HCT116 (cell line): ENCODE data around the gene RBM8A.

Source experiments
- CTCF ChIP-seq, 3 experiments: fragments of 200-600 bp in 1 of 3; sonication (generic) in 1 of 3; IDR thresholded peaks in 2 of 3; conservative IDR thresholded peaks in 1 of 3; 2 replicates each; pipeline ENCODE4 v1.5.1; 2012 to 2017; ENCODE audit warnings: low read depth in 2 of 3, low read length in 2 of 3, antibody characterized with exemption in 1 of 3, borderline replicate concordance in 1 of 3, control low read depth in 1 of 3, mild to moderate bottlenecking in 1 of 3, mixed read lengths in 1 of 3, mixed run types in 1 of 3, moderate library complexity in 1 of 3; ENCODE audit not compliant: insufficient read depth in 1 of 3
- POLR2A ChIP-seq: IDR thresholded peaks from 2 replicates; pipeline ENCODE4 v1.7.0; 2011; ENCODE audit warnings: borderline replicate concordance; ENCODE audit not compliant: insufficient read depth, insufficient read length; ENCODE audit errors: extremely low read depth

- TF ChIP-seq POLR2A (peak; percentile 85), CTCF (IDR thresholded peaks at IDR 0.05 in 2 of 3, conservative IDR thresholded peaks at IDR 0.05 in 1 of 3; ENCODE audit: borderline replicate concordance in 1 of 3, insufficient read depth in 1 of 3, low read depth in 2 of 3, low read length in 2 of 3) (no peak)
Observed at GRCh38 chr1:145964328-145965118, 37.2 kb upstream of the RBM8A start, which contains the start of the genes ANKRD34A and POLR3GL.
